ENCODE measurements around the gene NFE2L3.

DNA sequence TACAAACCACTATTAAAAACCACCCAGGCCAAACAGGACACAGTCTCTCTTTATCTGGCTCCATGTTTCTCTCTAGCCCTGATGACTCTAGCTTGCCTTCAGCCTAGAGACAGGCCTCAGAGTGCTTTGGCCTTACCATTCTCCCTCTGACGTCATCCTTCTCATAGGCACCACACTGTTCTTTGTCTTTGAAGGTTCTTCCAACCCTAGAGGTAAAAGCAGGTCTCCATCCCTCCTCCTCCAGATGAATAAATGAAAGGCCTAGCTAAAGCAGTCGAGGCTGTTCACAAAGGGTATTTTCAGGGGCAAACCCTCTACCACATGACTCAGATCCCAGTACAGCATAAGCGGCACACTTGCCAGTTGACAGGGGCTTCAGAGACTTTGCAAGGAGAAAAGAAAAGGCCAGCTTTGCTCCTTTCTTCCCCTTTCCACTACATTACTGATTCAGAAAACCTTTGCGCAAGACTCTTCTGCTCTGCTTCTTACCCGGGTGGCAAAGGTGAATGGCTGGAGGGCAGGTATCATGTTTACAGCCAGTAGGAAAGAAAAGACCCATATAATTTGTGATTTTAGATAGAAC, 14.8 kb downstream of the NFE2L3 start:
- TF ChIP-seq NFE2L2 (IDR thresholded peaks at IDR 0.05; ENCODE audit: low read depth, low read length), result no peak
- TF ChIP-seq POLR2A (IDR thresholded peaks at IDR 0.05; ENCODE audit: low read depth, low read length), result no peak
- TF ChIP-seq CTCF (conservative IDR thresholded peaks at IDR 0.05; ENCODE audit: low read depth, low read length), result no peak
- no peak for TF ChIP-seq FOS (IDR thresholded peaks at IDR 0.05; ENCODE audit: low read depth, low read length)
- TF ChIP-seq RCOR1 (IDR thresholded peaks at IDR 0.05; ENCODE audit: insufficient replicate concordance, low read length), result no peak
- no peak for TF ChIP-seq RFX5 (IDR thresholded peaks at IDR 0.05; ENCODE audit: low read depth, low read length)
- no peak for TF ChIP-seq CEBPB (IDR thresholded peaks at IDR 0.05; ENCODE audit: low read depth, low read length)
- no peak for TF ChIP-seq CHD1 (IDR thresholded peaks at IDR 0.05; ENCODE audit: low read depth, low read length)
- TF ChIP-seq MAZ (IDR thresholded peaks at IDR 0.05; ENCODE audit: borderline replicate concordance, low read depth, low read length), result no peak
- no peak for TF ChIP-seq MAFK (IDR thresholded peaks at IDR 0.05; ENCODE audit: low read depth, low read length)
- TF ChIP-seq, protein P1, sequence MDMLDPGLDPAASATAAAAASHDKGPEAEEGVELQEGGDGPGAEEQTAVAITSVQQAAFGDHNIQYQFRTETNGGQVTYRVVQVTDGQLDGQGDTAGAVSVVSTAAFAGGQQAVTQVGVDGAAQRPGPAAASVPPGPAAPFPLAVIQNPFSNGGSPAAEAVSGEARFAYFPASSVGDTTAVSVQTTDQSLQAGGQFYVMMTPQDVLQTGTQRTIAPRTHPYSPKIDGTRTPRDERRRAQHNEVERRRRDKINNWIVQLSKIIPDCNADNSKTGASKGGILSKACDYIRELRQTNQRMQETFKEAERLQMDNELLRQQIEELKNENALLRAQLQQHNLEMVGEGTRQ (IDR thresholded peaks at IDR 0.05; ENCODE audit: low read depth, low read length), result no peak
- no peak for TF ChIP-seq RAD21 (IDR thresholded peaks at IDR 0.05; ENCODE audit: low read length)
